Measurements from ENCODE around the gene TSPAN31. TPM values are rescaled to one million over a fixed set of nuclear protein-coding genes. Genes with fewer than 3 reads are reported as not detected.
A peak's percentile ranks its signal among the peaks of the same experiment; 100 is the strongest.

Gene TSPAN31
- total and polyA plus RNA-seq, 9 of the 15 experiments (the other 6 are each of a cell fraction or from before 2014, with no cell fraction given) = 11.3 to 26.4 (median 14.3) TPM

DNA sequence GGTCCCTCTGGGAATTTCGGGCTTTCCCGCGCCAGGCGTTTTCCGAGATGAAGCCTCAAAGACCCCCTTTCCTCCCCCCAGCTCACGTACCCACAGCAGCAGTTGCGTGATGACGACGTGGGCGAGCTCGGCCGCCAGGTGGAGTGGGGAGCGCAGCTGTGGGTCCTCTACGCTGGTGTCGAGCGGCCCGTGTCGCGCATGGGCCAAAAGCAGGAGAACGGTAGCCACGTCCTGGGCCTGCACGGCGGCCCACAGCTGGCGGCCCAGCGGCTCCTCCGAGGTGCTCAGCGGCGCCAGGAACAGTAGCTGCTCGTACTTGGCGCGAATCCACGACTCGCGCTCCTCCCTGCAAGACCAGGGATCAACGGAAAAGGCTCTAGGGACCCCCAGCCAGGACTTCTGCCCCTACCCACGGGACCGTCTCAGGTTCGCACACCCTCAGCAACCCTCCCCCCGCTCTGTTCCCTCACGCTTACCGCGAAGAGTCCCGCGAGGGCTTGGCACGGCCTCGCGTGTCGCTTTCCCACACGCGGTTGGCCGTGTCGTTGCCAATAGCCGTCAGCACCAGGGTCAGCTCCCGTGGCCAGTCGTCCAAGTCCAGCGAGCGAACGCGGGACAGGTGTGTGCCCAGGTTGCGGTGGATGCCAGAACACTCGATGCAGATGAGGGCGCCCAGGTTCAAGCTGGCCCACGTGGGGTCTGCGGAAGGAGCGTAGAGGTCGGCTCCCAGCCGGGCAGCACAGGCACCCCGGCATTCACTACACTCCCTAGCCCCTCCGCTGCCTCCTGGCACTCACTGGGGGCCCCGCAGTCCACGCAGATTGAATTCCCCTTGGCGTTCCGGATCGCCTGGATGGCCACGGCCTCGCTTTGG, 17.7 kb upstream of the TSPAN31 start:
- Histone ChIP-seq H3K4me1 (replicated peaks in 1 of 2; ENCODE audit: control insufficient read depth in 2 of 2, insufficient read depth in 2 of 2, low read length in 2 of 2) (peaks cover 0 to 20% of the 10 kb centered on the region in 2 experiments; a peak in 2 of 5 replicates), H3K4me2 (ENCODE audit: insufficient read depth, low read length) (no peak overlapping the region), H3K36me3 (ENCODE audit: control insufficient read depth, insufficient read depth, low read length) (no peaks in the 10 kb centered on the region), H3K27me3 (ENCODE audit: control insufficient read depth in 2 of 2, insufficient read depth in 2 of 2, low read length in 2 of 2) (peaks cover 25 to 29% of the 10 kb centered on the region in 2 experiments), H3K9me1 (ENCODE audit: control insufficient read depth, insufficient read depth, low read length) (peaks cover 4% of the 10 kb centered on the region), H4K20me1 (replicated peaks; ENCODE audit: control insufficient read depth, insufficient read depth, low read length) (no peaks in the 10 kb centered on the region; the same call in 1 of the 2 replicates), H3K9ac (ENCODE audit: insufficient read depth in 1 of 2, low read depth in 2 of 2, low read length in 2 of 2) (peak overlapping the region in 1 of 2 experiments; percentile 68; a peak in 1 of 4 replicates), H3K79me2 (ENCODE audit: control insufficient read depth, insufficient read depth, low read length) (no peaks in the 10 kb centered on the region), H3K4me3 (no peak overlapping the region), H2AFZ (ENCODE audit: low read depth, low read length) (no peak overlapping the region), H3K9me3 (replicated peaks; ENCODE audit: control insufficient read depth, insufficient read depth, low read depth, low read length) (no peaks in the 10 kb centered on the region; the same call in 1 of the 2 replicates), H3K27ac (ENCODE audit: extremely low read depth, low read depth, low read length) (no peak overlapping the region)
- in situ Hi-C loops (cut with MboI) = no loop called here
- intact Hi-C loops (cut with micrococcal nuclease) = no loop called here
- no peak for ATAC-seq
- ChIA-PET CTCF (ENCODE audit: low intra/inter-chr PET ratio) (no interaction called here), POLR2A (interaction anchor here (0.6 kb wide), 1 partner anchor 193 kb away, joined by 4 read pairs; no protein-coding TSS in a partner anchor)
- no peak for FAIRE-seq
- DNase-seq (ENCODE audit: extremely low read depth in 1 of 4, low spot score in 3 of 4) = no peak
- TF ChIP-seq, protein P1, sequence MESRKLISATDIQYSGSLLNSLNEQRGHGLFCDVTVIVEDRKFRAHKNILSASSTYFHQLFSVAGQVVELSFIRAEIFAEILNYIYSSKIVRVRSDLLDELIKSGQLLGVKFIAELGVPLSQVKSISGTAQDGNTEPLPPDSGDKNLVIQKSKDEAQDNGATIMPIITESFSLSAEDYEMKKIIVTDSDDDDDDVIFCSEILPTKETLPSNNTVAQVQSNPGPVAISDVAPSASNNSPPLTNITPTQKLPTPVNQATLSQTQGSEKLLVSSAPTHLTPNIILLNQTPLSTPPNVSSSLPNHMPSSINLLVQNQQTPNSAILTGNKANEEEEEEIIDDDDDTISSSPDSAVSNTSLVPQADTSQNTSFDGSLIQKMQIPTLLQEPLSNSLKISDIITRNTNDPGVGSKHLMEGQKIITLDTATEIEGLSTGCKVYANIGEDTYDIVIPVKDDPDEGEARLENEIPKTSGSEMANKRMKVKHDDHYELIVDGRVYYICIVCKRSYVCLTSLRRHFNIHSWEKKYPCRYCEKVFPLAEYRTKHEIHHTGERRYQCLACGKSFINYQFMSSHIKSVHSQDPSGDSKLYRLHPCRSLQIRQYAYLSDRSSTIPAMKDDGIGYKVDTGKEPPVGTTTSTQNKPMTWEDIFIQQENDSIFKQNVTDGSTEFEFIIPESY (CRISPR knock-in tag; IDR thresholded peaks at IDR 0.05) = peak; percentile 97
- no peak for TF ChIP-seq GABPB1 (CRISPR knock-in tag; IDR thresholded peaks at IDR 0.05)
- TF ChIP-seq PCBP1 (IDR thresholded peaks at IDR 0.05; ENCODE audit: low read depth, low read length, poor library complexity, severe bottlenecking) = peak; percentile 39
- BruUV-seq (replicated peaks) = no TSS peak
- 77% methylated on average over 43 of the region's 76 CpGs for WGBS (ENCODE audit: insufficient coverage, low coverage, missing lambda C conversion rate)

Data from K562 (cell line).